Psoas muscle (tissue), 8 donors: Measurements from ENCODE around the gene RASL11B. TPM values are rescaled to one million over a fixed set of nuclear protein-coding genes. Genes with fewer than 3 reads are reported as not detected.

Source experiments
- ATAC-seq, 4 donors: fragments of 200-7000 bp; cut with Tn5 transposase; one replicate each; pipeline ENCODE4 v1.9.1; 2020; ENCODE audit warnings: moderate library complexity in 3 of 4, mild to moderate bottlenecking in 2 of 4
- DNase-seq, 2 donors: peaks; one replicate each; pipeline ENCODE4 v3.0.0-alpha.2; 2020
- H3K27ac ChIP-seq: fragments of 200-600 bp; one replicate; pipeline ENCODE4 v1.8.0; 2022
- H3K27me3 ChIP-seq, 3 donors: fragments of 200-600 bp in 1 of 3; one replicate each; pipeline versions ENCODE4 v1.6.1 to v1.8.0; 2013 to 2022; ENCODE audit warnings: low read length in 2 of 3, mild to moderate bottlenecking in 2 of 3, moderate library complexity in 1 of 3; ENCODE audit not compliant: insufficient read depth in 3 of 3
- H3K36me3 ChIP-seq, 2 donors: fragments of 200-600 bp in 1 of 2; one replicate each; pipeline versions ENCODE4 v1.6.1 to v1.8.0; 2013 to 2022; ENCODE audit warnings: low read depth in 1 of 2, mild to moderate bottlenecking in 1 of 2, moderate library complexity in 1 of 2; ENCODE audit not compliant: insufficient read depth in 1 of 2
- H3K4me1 ChIP-seq: fragments of 200-600 bp; one replicate; pipeline ENCODE4 v1.8.0; 2022
- H3K4me3 ChIP-seq: fragments of 200-600 bp; one replicate; pipeline ENCODE4 v1.8.0; 2022; ENCODE audit warnings: mild to moderate bottlenecking
- H3K9me3 ChIP-seq: fragments of 200-600 bp; one replicate; pipeline ENCODE4 v1.8.0; 2022
- WGBS, 3 donors: extraction: QIAGEN DNeasy Blood & Tissue Kit; methylation state at CpG; one replicate each; pipeline versions ENCODE4 v1.1.6 to v1.1.7; 2013; 5-methylcytosine and 5-hydroxymethylcytosine counted together
- intact Hi-C, 2 donors: fragments of 100-400 bp; cut with DNase I; formaldehyde crosslinking; loops; one replicate each; pipeline versions ENCODE4 v1.11.0 to v1.14.2; 2022
- polyA plus RNA-seq, 3 donors: library from polyadenylated mRNA; stranded (reverse); fragments of 200-250 nt; gene quantifications; one replicate each; pipeline ENCODE4 v1.2.3, GENCODE V29; 2013
- total RNA-seq, 4 donors: library from RNA; stranded (reverse); fragmentation: NEBNext Ultra II Directional in 2 of 4; extraction: Animal tissue kit (Norgen Biotek cat#: 25700) in 2 of 4; gene quantifications; one replicate each; pipeline versions ENCODE4 v1.2.1 to v1.2.4, GENCODE V29; 2021 to 2023
- TF ChIP-seq, protein P1 (sequence below): fragments of 200-600 bp; IDR thresholded peaks from one replicate; pipeline ENCODE4 v1.8.0; 2022; ENCODE audit warnings: antibody characterized with exemption
- donor health status: healthy with polysubstance abuse.
- donor health status: DM: no; HTN: no; CAD: no; lungs with moderate emphysema.
- donor health status: Bipolar disorder and iron deficiency.
- donor health status: healthy.
- donor health status: DM: yes; HTN: yes; CAD: no.
- donor health status: DM: no; HTN: no; CAD: no.
- donor health status: DM: no; HTN: no; CAD: no.
- donor health status: DM: yes; HTN: yes; CAD: no.

Gene RASL11B
- total and polyA plus RNA-seq, 7 donors, result 0.08 to 1.8 (median 0.33) TPM; not detected in 1

DNA sequence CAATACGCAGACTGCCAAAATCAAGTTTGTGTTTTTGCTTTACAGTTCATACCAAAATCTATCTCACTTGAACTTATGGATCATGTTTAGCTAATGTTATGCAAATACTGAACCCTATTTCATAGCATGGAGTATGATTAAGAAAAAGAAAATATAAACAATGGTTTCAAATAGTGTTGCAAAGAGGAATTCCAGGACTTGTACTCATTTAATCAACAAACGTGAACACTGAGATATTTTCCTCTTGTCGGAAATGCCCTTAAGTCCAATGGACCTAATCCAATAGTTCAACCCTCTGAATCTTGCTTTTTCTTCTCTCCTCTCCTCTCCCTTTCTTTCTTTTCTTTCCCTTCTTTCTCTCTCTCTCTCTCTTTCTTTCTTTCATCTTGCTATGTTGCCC, 30.8 kb downstream of the RASL11B start:
- no peaks in the 10 kb centered on the region for H3K9me3 ChIP-seq
- ATAC-seq (no peak), DNase-seq (no peak)
- no peak overlapping the region for H3K27ac ChIP-seq
- H3K4me3 ChIP-seq, result no peak overlapping the region
- H3K36me3 ChIP-seq, result no peaks in the 10 kb centered on the region
- H3K4me1 ChIP-seq, result no peaks in the 10 kb centered on the region
- whole genome bisulfite sequencing, 3 donors, result 88 to 96% (median 91%) methylated on average over 3 of the region's 3 CpGs
- intact Hi-C loops, result no loop called here
- TF ChIP-seq, protein P1, sequence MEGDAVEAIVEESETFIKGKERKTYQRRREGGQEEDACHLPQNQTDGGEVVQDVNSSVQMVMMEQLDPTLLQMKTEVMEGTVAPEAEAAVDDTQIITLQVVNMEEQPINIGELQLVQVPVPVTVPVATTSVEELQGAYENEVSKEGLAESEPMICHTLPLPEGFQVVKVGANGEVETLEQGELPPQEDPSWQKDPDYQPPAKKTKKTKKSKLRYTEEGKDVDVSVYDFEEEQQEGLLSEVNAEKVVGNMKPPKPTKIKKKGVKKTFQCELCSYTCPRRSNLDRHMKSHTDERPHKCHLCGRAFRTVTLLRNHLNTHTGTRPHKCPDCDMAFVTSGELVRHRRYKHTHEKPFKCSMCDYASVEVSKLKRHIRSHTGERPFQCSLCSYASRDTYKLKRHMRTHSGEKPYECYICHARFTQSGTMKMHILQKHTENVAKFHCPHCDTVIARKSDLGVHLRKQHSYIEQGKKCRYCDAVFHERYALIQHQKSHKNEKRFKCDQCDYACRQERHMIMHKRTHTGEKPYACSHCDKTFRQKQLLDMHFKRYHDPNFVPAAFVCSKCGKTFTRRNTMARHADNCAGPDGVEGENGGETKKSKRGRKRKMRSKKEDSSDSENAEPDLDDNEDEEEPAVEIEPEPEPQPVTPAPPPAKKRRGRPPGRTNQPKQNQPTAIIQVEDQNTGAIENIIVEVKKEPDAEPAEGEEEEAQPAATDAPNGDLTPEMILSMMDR, result no peak
- H3K27me3 ChIP-seq, result no peaks in the 10 kb centered on the region

DNA sequence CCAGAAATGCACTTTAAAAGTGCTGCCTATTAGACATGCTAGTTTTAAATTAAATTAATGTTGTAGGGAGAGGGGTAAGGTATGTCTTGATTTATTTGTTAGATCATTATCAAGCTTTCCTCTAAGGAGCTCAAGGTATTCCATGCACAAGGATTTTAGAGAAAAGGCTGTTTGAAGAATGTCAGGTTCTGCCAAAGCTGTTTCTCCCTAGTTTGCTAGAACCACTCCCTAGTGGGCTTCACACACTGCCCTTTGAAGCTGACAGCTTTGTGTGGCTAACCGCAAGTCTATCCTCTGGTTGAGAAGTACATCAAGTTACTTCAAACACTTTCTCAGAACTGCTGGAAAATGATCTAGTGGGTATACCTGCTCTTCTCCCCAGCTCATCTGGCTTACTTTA, 32.3 kb downstream of the RASL11B start:
- Histone ChIP-seq H3K4me3 (no peak overlapping the region), H3K27me3 (no peaks in the 10 kb centered on the region), H3K9me3 (no peaks in the 10 kb centered on the region), H3K27ac (no peak overlapping the region), H3K4me1 (no peaks in the 10 kb centered on the region), H3K36me3 (no peaks in the 10 kb centered on the region)
- no peak for DNase-seq
- intact Hi-C loops, result no loop called here
- no peak for ATAC-seq
- WGBS, 3 donors, result 81 to 92% (median 88%) methylated on average over 1 of the region's 1 CpG
- TF ChIP-seq, protein P1, result no peak

DNA sequence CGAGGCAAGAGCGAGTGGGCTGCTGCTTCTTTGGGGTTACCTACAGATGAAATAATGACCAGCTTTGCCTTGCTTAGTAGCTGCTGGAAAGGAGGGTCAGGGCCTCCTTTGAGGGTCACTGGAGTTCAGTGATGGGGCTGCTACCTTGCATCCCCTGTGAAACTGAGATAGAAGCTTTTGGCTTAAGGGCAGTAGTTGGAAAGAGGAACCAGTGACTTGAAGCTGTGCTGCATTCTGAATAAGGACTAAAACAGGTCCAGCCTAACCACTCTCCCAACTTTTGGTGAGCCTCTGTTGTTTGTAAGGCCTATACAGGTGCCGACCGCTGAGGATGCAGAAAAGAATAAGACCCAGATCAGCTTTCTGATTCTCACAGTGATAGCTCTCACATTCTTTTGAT, 41.2 kb downstream of the RASL11B start:
- DNase-seq, result no peak
- TF ChIP-seq, protein P1, result no peak
- no peaks in the 10 kb centered on the region for H3K9me3 ChIP-seq
- WGBS, 3 donors, result 97 to 99% (median 97%) methylated on average over 4 of the region's 4 CpGs
- intact Hi-C loops, result no loop called here
- ATAC-seq, result no peak
- H3K27ac ChIP-seq, result no peak overlapping the region
- no peaks in the 10 kb centered on the region for H3K27me3 ChIP-seq
- no peaks in the 10 kb centered on the region for H3K36me3 ChIP-seq
- no peak overlapping the region for H3K4me3 ChIP-seq
- H3K4me1 ChIP-seq, result no peaks in the 10 kb centered on the region

DNA sequence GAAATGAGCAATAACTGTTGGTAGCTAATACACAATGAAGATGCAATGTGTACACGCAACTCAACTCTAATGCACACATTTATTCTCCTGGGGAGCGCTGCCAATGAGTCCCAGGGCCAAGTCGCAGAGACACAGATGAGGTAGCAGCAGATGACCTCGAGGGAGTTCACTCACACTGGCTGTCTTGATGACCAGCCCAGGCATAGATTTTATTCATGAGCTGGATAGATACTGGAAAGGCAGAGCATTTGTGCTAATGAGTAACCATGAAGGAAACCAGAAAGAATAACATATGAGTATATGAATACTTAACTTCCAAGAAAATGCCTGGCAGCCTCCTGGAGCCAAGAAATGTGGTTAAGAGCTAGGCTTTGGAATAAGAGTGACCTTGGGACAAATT, 42.3 kb downstream of the RASL11B start:
- TF ChIP-seq, protein P1, result no peak
- ATAC-seq, result no peak
- H3K27me3 ChIP-seq, result no peaks in the 10 kb centered on the region
- WGBS, 3 donors, result 89 to 94% (median 91%) methylated on average over 4 of the region's 4 CpGs
- no peak for DNase-seq
- no peak overlapping the region for H3K4me3 ChIP-seq
- H3K9me3 ChIP-seq, result no peaks in the 10 kb centered on the region
- intact Hi-C loops, result no loop called here
- H3K4me1 ChIP-seq, result no peaks in the 10 kb centered on the region
- no peak overlapping the region for H3K27ac ChIP-seq
- H3K36me3 ChIP-seq, result no peaks in the 10 kb centered on the region

DNA sequence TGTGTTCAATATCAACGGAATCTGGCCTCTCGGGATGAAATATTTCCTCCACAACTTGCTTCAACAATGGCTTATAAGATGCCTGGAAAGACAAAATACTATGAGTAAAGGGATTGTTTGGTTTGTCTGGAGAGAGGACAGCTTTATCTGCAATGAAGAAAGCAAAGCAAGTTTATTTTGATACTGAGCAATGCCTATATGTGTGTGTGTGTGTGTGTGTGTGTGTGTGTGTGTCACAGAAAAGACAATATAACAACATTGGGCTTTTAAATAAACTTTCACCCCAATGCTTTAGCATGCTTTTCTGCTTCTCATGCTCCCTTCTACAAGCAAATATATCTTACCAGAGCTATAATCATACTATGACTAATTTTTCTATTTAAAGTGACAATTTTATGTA, 45.4 kb downstream of the RASL11B start:
- ATAC-seq, result no peak
- Histone ChIP-seq H3K27ac (no peak overlapping the region), H3K27me3 (no peaks in the 10 kb centered on the region), H3K4me1 (no peaks in the 10 kb centered on the region), H3K9me3 (no peaks in the 10 kb centered on the region), H3K36me3 (no peaks in the 10 kb centered on the region), H3K4me3 (no peak overlapping the region)
- WGBS, 3 donors, result 87 to 90% (median 89%) methylated on average over 2 of the region's 2 CpGs
- intact Hi-C loops, result no loop called here
- TF ChIP-seq, protein P1, result no peak
- no peak for DNase-seq
